LNCaP clone FGC (cell line): ENCODE measurements around the gene TMEM182.

Experiments used
- DNase-seq: peaks from one replicate; pipeline ENCODE4 v3.0.0-alpha.2; 2011; ENCODE audit warnings: low read depth
- H3K4me3 ChIP-seq: 2 replicates; pipeline ENCODE4 v1.5.1; 2011; ENCODE audit warnings: mild to moderate bottlenecking, low read depth, low read length, control low read depth
- TF ChIP-seq, protein P1 (sequence below): IDR thresholded peaks from 2 replicates; pipeline ENCODE4 v1.5.1; 2012; ENCODE audit warnings: mild to moderate bottlenecking; ENCODE audit not compliant: control insufficient read depth, insufficient read depth; ENCODE audit errors: extremely low read depth

Gene TMEM182

DNA sequence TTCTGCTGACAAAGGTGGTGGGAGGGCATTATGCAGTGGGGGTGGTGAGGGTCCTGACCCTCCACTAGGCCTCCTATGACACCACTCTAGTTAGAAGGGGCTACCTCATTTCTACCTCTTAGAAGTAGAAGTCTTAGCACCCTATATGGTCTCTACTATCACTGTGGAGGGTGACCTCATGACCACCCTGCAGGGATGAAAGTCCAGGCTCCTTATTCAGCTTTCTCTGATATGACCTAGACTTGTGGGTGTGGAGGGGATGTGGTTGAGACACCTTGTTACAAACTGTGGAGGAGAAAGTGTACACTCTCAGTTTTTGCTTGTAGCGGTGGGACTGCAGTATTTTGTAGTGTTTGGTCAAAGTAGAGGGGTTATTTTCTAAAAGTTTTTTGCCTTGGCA lies 18.6 kb downstream of the TMEM182 start:
- TF ChIP-seq, protein P1, sequence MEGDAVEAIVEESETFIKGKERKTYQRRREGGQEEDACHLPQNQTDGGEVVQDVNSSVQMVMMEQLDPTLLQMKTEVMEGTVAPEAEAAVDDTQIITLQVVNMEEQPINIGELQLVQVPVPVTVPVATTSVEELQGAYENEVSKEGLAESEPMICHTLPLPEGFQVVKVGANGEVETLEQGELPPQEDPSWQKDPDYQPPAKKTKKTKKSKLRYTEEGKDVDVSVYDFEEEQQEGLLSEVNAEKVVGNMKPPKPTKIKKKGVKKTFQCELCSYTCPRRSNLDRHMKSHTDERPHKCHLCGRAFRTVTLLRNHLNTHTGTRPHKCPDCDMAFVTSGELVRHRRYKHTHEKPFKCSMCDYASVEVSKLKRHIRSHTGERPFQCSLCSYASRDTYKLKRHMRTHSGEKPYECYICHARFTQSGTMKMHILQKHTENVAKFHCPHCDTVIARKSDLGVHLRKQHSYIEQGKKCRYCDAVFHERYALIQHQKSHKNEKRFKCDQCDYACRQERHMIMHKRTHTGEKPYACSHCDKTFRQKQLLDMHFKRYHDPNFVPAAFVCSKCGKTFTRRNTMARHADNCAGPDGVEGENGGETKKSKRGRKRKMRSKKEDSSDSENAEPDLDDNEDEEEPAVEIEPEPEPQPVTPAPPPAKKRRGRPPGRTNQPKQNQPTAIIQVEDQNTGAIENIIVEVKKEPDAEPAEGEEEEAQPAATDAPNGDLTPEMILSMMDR: no peak
- DNase-seq: no peak
- no peak overlapping the region for H3K4me3 ChIP-seq

DNA sequence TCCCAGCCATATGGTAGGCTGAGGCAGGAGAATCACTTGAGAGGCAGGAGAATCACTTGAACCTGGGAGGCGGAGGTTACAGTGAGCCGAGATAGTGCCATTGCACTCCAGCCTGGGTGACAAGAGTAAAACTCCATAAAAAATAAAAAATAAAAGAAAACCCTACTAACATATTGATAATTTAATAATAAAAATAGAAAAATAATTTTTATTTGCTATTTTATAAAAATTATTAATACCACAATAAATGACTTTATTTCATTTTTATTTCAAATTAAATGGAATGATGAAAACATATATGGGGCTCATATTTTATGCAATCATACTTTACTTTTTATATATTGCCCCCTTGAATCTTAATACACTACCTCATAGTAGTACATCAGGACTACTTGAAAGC lies 20.4 kb downstream of the TMEM182 start:
- TF ChIP-seq, protein P1: no peak
- no peak overlapping the region for H3K4me3 ChIP-seq
- no peak for DNase-seq

DNA sequence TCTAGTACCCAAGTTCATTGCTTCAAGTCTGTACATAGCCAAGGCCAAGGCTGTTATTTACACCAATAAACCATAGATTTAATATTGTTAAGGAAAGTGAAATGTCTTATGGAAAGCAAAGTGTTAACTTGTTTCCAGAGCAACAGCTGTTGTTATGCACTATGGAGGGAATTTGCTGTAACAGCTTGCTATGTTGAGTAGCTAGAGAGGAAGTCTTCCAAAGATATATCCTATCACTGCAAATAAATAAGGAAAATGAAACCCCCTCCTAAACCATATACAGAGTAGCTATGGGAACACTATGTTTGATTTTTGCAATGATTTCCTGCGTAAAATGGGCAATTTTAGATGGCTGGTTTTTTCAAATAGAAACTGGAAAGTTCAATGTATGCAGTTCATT lies 21.1 kb downstream of the TMEM182 start:
- H3K4me3 ChIP-seq: no peak overlapping the region
- no peak for DNase-seq
- TF ChIP-seq, protein P1: no peak

DNA sequence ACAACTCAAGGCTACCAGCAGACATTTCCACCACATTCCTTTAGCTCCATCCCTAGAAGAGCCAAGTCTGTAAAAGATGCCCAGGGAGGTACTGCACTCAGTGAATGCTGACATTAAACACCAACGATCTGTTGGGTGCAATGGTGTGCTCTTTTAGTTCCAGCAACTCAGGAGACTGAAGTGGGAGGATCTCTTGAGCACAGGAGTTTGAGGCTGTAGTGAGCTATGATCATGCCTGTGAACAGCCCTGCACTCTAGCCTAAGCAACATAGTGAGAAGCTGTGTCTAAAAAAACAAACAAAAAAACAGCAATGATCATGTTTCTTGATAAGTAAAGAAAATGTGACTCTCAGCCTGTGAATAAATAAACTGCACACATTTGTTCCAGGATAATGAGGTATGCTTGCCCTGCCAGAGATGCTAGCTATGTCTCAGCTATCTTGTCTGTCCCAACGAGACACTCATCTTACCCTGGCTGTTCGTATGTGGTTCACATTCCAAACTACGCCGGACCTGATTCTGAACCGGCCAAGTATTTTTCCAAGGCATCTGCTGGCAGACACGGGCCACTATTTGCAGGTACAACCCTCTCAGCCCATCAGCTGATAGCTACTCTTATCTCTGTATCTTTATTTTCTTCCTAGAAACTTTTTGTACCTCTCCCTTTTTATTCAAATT lies 21.8 kb downstream of the TMEM182 start:
- TF ChIP-seq, protein P1: no peak
- H3K4me3 ChIP-seq: no peak overlapping the region
- DNase-seq: no peak

DNA sequence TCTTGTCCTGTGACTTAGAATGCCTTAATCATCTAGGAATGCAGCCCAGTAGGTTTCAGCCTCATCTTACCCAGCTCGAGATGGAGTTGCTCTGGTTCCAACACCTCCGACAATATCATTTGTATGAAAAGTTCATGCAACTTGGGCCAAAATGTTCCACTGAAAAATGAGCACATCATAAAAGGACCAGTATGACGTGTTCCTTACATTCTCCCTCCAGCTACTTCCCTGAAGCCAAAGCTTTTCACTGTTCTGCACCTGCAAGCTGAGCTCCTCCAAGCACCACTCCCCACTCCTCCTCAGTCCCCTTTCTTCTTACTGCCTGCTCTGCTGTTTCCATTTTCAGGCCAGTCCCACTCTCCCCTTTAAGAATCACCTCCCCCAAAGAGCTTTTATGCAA lies 23.1 kb downstream of the TMEM182 start:
- H3K4me3 ChIP-seq: no peak overlapping the region
- no peak for DNase-seq
- TF ChIP-seq, protein P1: no peak

DNA sequence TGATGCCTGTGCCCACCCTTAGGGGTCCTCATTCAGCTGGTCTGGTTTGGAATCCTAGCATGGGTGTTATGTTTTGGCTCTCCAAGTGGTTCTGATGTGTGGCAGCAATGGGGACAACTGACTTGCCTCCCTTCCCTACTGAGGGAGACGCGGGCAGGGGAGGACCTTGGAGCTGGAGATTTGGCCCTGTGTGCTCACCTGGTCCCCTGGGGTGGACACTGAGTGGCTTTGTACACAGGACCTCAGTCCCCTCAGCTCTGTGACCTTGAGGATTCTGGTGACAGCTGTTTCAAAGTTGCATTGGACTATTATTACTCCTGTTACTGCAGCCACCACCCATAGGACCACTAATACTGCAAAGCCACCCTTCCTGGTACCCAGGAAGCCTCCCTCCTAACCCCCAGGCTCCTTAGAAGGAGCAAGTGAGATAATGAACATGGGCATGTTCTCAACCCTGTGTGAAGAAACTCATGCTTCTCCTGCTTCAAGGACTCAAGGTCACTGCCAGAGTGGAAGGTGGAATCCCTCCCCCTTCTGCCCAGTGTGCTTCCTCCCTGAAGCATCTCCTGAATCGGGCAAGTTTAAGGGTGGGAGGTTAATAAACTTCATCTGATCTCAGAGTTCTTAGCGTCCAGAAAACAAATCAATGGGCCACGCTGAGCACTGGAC lies 26.5 kb downstream of the TMEM182 start:
- no peak overlapping the region for H3K4me3 ChIP-seq
- TF ChIP-seq, protein P1: no peak
- DNase-seq: no peak

DNA sequence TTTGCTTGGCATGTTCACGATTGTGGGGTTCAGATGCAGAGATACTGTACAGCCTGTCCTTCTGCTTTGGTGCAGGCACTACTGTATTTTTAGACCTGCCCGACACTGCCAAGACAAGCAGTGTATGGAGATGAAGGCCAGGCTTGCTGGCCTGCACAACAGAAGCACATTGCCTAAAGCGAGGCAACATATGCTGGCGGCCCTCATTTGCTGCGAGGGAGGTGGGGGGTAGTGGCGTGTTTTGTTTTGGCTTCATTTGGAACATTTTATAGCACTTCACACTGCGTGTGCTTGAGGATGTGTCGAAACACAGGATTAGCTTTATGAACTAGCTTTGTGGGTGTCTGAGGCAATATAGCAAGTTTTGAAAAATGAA lies 27.0 kb downstream of the TMEM182 start:
- DNase-seq: no peak
- H3K4me3 ChIP-seq: no peak overlapping the region
- TF ChIP-seq, protein P1: no peak
